Type B pancreatic cell (in vitro differentiated cells): ENCODE data around the gene MAN2A1. TPM values are rescaled to one million over a fixed set of nuclear protein-coding genes. Genes with fewer than 3 reads are reported as not detected.

Experiments
- DNase-seq: peaks from one replicate; pipeline ENCODE4 v3.0.0; 2021; ENCODE audit warnings: mixed read lengths; ENCODE audit not compliant: unreplicated experiment; ENCODE audit errors: extremely low spot score
- H3K27ac Mint-ChIP-seq: 2 replicates; pipeline ENCODE4 v1.8.0; 2021; ENCODE audit warnings: mild to moderate bottlenecking, mixed read lengths
- H3K27me3 Mint-ChIP-seq: 2 replicates; pipeline ENCODE4 v1.8.0; 2021; ENCODE audit warnings: mixed read lengths
- H3K36me3 Mint-ChIP-seq: 2 replicates; pipeline ENCODE4 v1.8.0; 2021; ENCODE audit warnings: mixed read lengths
- H3K4me1 Mint-ChIP-seq: one replicate; pipeline ENCODE4 v1.8.0; 2021; ENCODE audit warnings: mixed read lengths; ENCODE audit not compliant: unreplicated experiment
- H3K4me3 Mint-ChIP-seq: 2 replicates; pipeline ENCODE4 v1.8.0; 2021; ENCODE audit warnings: mild to moderate bottlenecking, mixed read lengths
- H3K9me3 Mint-ChIP-seq: 2 replicates; pipeline ENCODE4 v1.8.0; 2021; ENCODE audit warnings: mixed read lengths
- long read RNA-seq: library from polyadenylated mRNA; unstranded; transcript quantifications from one replicate; pipeline ENCODE4 v2.0.0, GENCODE V29; 2020
- total RNA-seq: library from RNA; stranded (reverse); gene quantifications from 2 replicates; pipeline ENCODE4 v1.2.1, GENCODE V29; 2021; ENCODE audit warnings: low replicate concordance
- TF ChIP-seq, protein P1 (sequence below): fragments of 200-600 bp; sonication (generic); conservative IDR thresholded peaks from 2 replicates; pipeline ENCODE4 v1.5.0; 2021; ENCODE audit warnings: antibody characterized with exemption, mild to moderate bottlenecking

Gene MAN2A1
- 47.9 and 62.8 TPM in 2 replicates for total RNA-seq
- long read RNA-seq, partial matches to known transcripts: 7 of 12 reads
- long read RNA-seq, other reads (novel, unspliced or antisense): 5 of 12 reads

DNA sequence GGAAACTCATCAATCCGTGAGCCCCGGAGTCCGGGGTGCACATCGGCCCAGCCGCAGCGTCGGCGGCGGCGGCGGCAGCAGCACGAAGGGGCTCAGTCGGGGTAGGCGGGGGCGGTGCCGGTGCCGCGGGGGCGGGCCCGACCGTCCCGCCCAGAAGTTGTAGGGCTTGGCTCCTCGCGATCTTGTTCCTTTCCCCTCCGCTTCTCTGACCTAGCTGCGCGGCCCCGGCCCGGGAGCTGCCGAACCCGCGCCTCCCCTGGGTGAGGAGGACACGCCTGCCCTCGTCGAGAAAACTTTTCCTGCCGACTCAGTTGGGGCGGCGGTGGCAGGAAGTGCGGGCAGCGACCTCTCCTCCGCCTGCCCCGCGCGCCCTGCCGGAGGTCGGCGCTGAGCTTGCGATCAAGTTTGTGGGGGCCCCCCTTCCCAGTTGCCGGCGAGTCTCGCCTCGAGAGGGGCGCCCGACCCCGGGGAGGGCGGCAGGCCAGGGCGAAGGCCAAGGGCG, at the start of gene MAN2A1:
TSS of gene MAN2A1 (plus strand) at position 188 of the 502 bp plus-strand sequence. CDS start 491 bp downstream, outside the sequence.
- TF ChIP-seq, protein P1, sequence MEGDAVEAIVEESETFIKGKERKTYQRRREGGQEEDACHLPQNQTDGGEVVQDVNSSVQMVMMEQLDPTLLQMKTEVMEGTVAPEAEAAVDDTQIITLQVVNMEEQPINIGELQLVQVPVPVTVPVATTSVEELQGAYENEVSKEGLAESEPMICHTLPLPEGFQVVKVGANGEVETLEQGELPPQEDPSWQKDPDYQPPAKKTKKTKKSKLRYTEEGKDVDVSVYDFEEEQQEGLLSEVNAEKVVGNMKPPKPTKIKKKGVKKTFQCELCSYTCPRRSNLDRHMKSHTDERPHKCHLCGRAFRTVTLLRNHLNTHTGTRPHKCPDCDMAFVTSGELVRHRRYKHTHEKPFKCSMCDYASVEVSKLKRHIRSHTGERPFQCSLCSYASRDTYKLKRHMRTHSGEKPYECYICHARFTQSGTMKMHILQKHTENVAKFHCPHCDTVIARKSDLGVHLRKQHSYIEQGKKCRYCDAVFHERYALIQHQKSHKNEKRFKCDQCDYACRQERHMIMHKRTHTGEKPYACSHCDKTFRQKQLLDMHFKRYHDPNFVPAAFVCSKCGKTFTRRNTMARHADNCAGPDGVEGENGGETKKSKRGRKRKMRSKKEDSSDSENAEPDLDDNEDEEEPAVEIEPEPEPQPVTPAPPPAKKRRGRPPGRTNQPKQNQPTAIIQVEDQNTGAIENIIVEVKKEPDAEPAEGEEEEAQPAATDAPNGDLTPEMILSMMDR: peak; percentile 12
- H3K27ac Mint-ChIP-seq: peak within 1 kb of the TSS; percentile 100
- DNase-seq: peak; percentile 85
- peaks cover 5% of the 10 kb centered on the region for H3K9me3 Mint-ChIP-seq
- H3K4me1 Mint-ChIP-seq: peaks cover 37% of the 10 kb centered on the region
- H3K4me3 Mint-ChIP-seq: peak within 1 kb of the TSS; percentile 95
- no peaks in the 10 kb centered on the region for H3K27me3 Mint-ChIP-seq
- H3K36me3 Mint-ChIP-seq: peaks cover 4% of the 10 kb centered on the region

DNA sequence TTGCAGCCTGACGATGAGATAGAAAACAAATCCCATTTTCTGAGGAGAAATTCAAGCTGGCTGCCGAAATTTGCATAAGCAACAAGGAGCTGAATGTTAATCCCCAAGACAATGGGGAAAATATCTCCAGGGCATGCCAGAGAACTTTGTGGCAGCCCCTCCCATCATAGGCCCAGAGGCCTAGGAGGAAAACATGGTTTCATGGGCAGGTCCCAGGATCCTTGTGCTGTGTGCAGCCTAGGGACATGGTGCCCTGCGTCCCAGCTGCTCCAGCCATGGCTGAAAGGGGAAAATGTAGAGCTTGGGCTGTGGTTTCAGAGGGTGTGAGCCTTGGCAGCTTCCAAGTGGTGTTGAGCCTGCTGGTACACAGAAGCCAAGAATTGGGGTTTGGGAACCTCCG, 48.8 kb upstream of the MAN2A1 start:
- TF ChIP-seq, protein P1: no peak
- no peak for DNase-seq
- no peaks in the 10 kb centered on the region for H3K9me3 Mint-ChIP-seq
- H3K27ac Mint-ChIP-seq: no peak overlapping the region
- H3K4me3 Mint-ChIP-seq: no peak overlapping the region
- H3K4me1 Mint-ChIP-seq: peaks cover 5% of the 10 kb centered on the region
- no peaks in the 10 kb centered on the region for H3K36me3 Mint-ChIP-seq
- H3K27me3 Mint-ChIP-seq: no peaks in the 10 kb centered on the region

DNA sequence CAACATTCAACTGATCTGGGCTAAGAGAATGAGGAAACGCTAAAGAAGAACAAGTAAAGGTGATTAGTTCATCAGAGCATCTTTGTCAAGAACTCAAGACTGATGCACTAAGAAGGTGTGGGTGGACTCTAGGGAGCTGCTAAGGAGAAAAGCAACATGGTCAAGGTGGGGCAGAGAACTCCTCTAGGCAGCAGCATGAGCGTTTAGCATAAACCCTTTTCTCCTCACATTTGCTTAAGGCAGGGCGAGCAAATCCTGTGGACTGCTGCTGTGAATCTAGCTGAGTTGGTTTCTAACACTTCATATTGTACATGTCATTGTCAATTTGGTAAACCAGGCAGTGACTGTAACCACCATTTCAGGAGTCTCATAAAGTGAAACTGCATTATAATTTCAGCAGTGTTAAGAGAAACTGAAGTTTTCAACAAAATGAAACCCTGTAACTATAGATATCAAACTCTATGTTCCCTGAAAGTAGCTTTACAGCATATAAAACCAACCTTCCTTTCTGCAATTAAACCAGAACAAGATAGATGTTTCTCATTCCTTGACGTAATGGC, 45.9 kb upstream of the MAN2A1 start:
- H3K27ac Mint-ChIP-seq: no peak overlapping the region
- H3K4me3 Mint-ChIP-seq: no peak overlapping the region
- no peaks in the 10 kb centered on the region for H3K9me3 Mint-ChIP-seq
- peaks cover 7% of the 10 kb centered on the region for H3K4me1 Mint-ChIP-seq
- H3K27me3 Mint-ChIP-seq: no peaks in the 10 kb centered on the region
- DNase-seq: no peak
- H3K36me3 Mint-ChIP-seq: no peaks in the 10 kb centered on the region
- TF ChIP-seq, protein P1: no peak

DNA sequence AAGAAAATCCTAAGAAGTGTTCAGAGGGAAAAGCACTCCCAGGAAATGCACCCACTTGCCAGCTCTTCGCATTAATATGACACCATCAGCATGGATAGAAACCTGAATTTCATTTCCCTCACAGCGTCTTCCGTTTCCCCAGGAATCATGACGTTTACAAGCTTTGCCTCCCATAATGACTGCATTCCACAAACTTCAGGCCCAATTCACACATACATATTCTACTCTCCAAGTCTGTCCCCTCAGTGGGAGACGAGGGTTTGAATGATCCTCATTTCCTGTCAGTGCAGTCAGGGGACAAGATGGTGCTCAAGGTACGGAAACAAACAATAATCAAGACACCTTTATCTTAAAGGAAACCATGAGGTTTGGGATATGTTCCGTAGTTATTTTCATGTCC, 44.9 kb upstream of the MAN2A1 start:
- TF ChIP-seq, protein P1: no peak
- H3K36me3 Mint-ChIP-seq: no peaks in the 10 kb centered on the region
- DNase-seq: no peak
- no peaks in the 10 kb centered on the region for H3K9me3 Mint-ChIP-seq
- no peak overlapping the region for H3K27ac Mint-ChIP-seq
- H3K27me3 Mint-ChIP-seq: no peaks in the 10 kb centered on the region
- H3K4me1 Mint-ChIP-seq: peaks cover 17% of the 10 kb centered on the region
- H3K4me3 Mint-ChIP-seq: no peak overlapping the region

DNA sequence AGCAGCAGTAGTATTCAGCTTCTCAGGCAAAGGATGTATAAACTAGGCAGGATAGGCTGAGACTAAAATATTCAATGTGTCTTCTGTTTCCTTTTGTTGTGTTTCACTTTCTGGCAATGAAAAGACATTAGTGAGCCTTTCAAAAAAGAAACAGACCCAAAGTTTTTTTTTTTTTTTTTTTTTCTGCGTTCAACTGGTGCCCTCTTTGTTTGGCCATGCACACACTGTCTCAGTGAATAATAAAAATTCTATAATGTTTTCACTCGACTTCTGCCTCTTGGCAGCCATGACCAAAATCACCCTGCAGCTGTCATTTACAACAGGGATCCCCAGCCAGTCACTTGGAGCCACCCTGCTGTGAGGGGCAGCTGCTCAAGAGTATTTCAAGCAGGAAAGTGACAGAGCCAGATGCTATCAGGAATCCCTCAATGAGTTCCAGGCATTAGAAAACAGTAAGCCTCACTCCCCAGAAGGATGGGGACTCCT, 44.0 kb upstream of the MAN2A1 start:
- no peaks in the 10 kb centered on the region for H3K9me3 Mint-ChIP-seq
- no peak for DNase-seq
- H3K4me1 Mint-ChIP-seq: peaks cover 21% of the 10 kb centered on the region

More for the DNA sequence above, 44.0 kb upstream of the MAN2A1 start:
- Mint-ChIP-seq H3K36me3 (no peaks in the 10 kb centered on the region), H3K4me3 (no peak overlapping the region), H3K27me3 (peaks cover 2% of the 10 kb centered on the region), H3K27ac (peak overlapping the region; percentile 9)
- TF ChIP-seq, protein P1: no peak
